A549 (cell line): Measurements from ENCODE around the gene DRGX. TPM values are rescaled to one million over a fixed set of nuclear protein-coding genes. Genes with fewer than 3 reads are reported as not detected.

Experiments used
- ATAC-seq, 2 experiments: fragments of 200-7000 bp in 1 of 2; fragments of >200 bp in 1 of 2; cut with Nextera tagmentation in 1 of 2; cut with Tn5 transposase in 1 of 2; 3 replicates each; pipeline versions ENCODE4 v1.8.0 to v1.9.1; 2018 to 2020; ENCODE audit warnings: mild to moderate bottlenecking in 1 of 2, moderate library complexity in 1 of 2
- CTCF ChIA-PET: fragments of 300-600 bp; sonication (Branson Sonifier 250); formaldehyde crosslinking; extraction: SDS; loops from one replicate; lab custom pipeline; 2021; ENCODE audit warnings: antibody characterized with exemption, inconsistent platforms; lab: Yijun Ruan, JAX
- POLR2A ChIA-PET: fragments of 350-600 bp; formaldehyde crosslinking; extraction: SDS; loops from one replicate; lab custom pipeline; 2021; ENCODE audit warnings: antibody characterized with exemption, inconsistent platforms; lab: Yijun Ruan, JAX
- DNase-seq, 2 experiments: peaks; one replicate each; pipeline versions ENCODE4 v3.0.0 to v3.0.0-alpha.2; 2011 to 2016; ENCODE audit warnings: low read depth in 1 of 2, low spot score in 1 of 2
- FAIRE-seq: peaks from 2 replicates; lab custom pipeline; 2011; peaks lifted over from hg19 to GRCh38; lab: Jason Lieb, UNC
- H3K27ac ChIP-seq, 2 experiments: fragments of >200 bp; sonication (Bioruptor Twin); formaldehyde crosslinking; 3 replicates each; pipeline ENCODE4 v1.5.1; 2016 to 2017
- H3K4me1 ChIP-seq: fragments of >200 bp; sonication (Bioruptor Twin); formaldehyde crosslinking; 3 replicates; pipeline ENCODE4 v1.6.1; 2016
- H3K4me2 ChIP-seq: fragments of >200 bp; sonication (Bioruptor Twin); formaldehyde crosslinking; 3 replicates; pipeline ENCODE4 v1.6.1; 2016
- H3K4me3 ChIP-seq: fragments of >200 bp; sonication (Bioruptor Twin); formaldehyde crosslinking; 3 replicates; pipeline ENCODE4 v1.5.1; 2016
- H3K9me3 ChIP-seq: fragments of >200 bp; sonication (Bioruptor Twin); formaldehyde crosslinking; 3 replicates; pipeline ENCODE4 v1.6.1; 2016
- BHLHE40 ChIP-seq: IDR thresholded peaks from 2 replicates; pipeline ENCODE4 v1.6.1; 2012; ENCODE audit warnings: low read depth, low read length, inconsistent platforms
- CBX8 ChIP-seq: fragments of 200-600 bp; sonication (generic); IDR thresholded peaks from 2 replicates; pipeline ENCODE4 v1.6.1; 2016
- CHD2 ChIP-seq: fragments of 150-350 bp; IDR thresholded peaks from 2 replicates; pipeline ENCODE4 v1.6.1; 2014; ENCODE audit warnings: low read length; ENCODE audit not compliant: partially characterized antibody
- CHD4 ChIP-seq: fragments of 200-600 bp; sonication (generic); IDR thresholded peaks from 2 replicates; pipeline ENCODE4 v1.6.1; 2016; ENCODE audit warnings: antibody characterized with exemption, mild to moderate bottlenecking, borderline replicate concordance
- EHF ChIP-seq: fragments of 250-450 bp; sonication (Bioruptor Pico); IDR thresholded peaks from 2 replicates; pipeline ENCODE4 v1.5.0; 2020; ENCODE audit warnings: mild to moderate bottlenecking
- EHMT2 ChIP-seq: fragments of 200-600 bp; sonication (generic); IDR thresholded peaks from 2 replicates; pipeline ENCODE4 v1.6.1; 2016; ENCODE audit warnings: antibody characterized with exemption, low read depth, mild to moderate bottlenecking, moderate library complexity
- EP300 ChIP-seq, 2 experiments: fragments of >200 bp; sonication (Bioruptor Twin); formaldehyde crosslinking; IDR thresholded peaks; 2 replicates in 1 of 2; 3 replicates in 1 of 2; pipeline ENCODE4 v1.6.1; 2016 to 2017
- ESRRA ChIP-seq: fragments of 150-350 bp; IDR thresholded peaks from 2 replicates; pipeline ENCODE4 v1.6.1; 2014; ENCODE audit warnings: mild to moderate bottlenecking, low read length, borderline replicate concordance
- HDAC2 ChIP-seq: fragments of 200-600 bp; sonication (generic); IDR thresholded peaks from 2 replicates; pipeline ENCODE4 v1.6.1; 2016
- HOXA7 ChIP-seq: fragments of 250-450 bp; sonication (Bioruptor Pico); IDR thresholded peaks from 2 replicates; pipeline ENCODE4 v1.5.0; 2020; ENCODE audit warnings: mild to moderate bottlenecking, moderate library complexity
- HOXB13 ChIP-seq: fragments of 250-450 bp; sonication (Bioruptor Pico); IDR thresholded peaks from 2 replicates; pipeline ENCODE4 v1.5.0; 2020; ENCODE audit warnings: low read depth, mild to moderate bottlenecking, moderate library complexity
- HOXB5 ChIP-seq: fragments of 250-450 bp; sonication (Bioruptor Pico); IDR thresholded peaks from 2 replicates; pipeline ENCODE4 v1.5.0; 2020; ENCODE audit warnings: mild to moderate bottlenecking, moderate library complexity
- JUN ChIP-seq, 2 experiments: fragments of >200 bp; sonication (Bioruptor Twin); formaldehyde crosslinking; IDR thresholded peaks; 2 replicates in 1 of 2; 3 replicates in 1 of 2; pipeline ENCODE4 v1.6.1; 2016 to 2017
- JUNB ChIP-seq: fragments of >200 bp; sonication (Bioruptor Twin); formaldehyde crosslinking; IDR thresholded peaks from 2 replicates; pipeline ENCODE4 v1.6.1; 2016
- KDM1A ChIP-seq: fragments of 200-600 bp; sonication (generic); IDR thresholded peaks from 2 replicates; pipeline ENCODE4 v1.6.1; 2016; ENCODE audit warnings: low read depth, mild to moderate bottlenecking
- KDM5A ChIP-seq: fragments of 200-600 bp; sonication (generic); IDR thresholded peaks from 2 replicates; pipeline ENCODE4 v1.6.1; 2016; ENCODE audit warnings: antibody characterized with exemption, mild to moderate bottlenecking
- MYC ChIP-seq: IDR thresholded peaks from 2 replicates; pipeline ENCODE4 v1.6.1; 2012; ENCODE audit warnings: mild to moderate bottlenecking, inconsistent platforms, low read length, improper control_type of control experiment, borderline replicate concordance
- NFE2L2 ChIP-seq: fragments of 150-350 bp; conservative IDR thresholded peaks from 2 replicates; pipeline ENCODE4 v1.6.1; 2014; ENCODE audit warnings: low read length
- NR3C1 ChIP-seq: fragments of >200 bp; sonication (Bioruptor Twin); formaldehyde crosslinking; IDR thresholded peaks from 3 replicates; pipeline ENCODE4 v1.6.1; 2017
- POLR2AphosphoS2 ChIP-seq: conservative IDR thresholded peaks from 2 replicates; pipeline ENCODE4 v1.6.1; 2012; ENCODE audit warnings: low read length, improper control_type of control experiment, inconsistent platforms
- RARB ChIP-seq: fragments of 250-450 bp; sonication (Bioruptor Pico); IDR thresholded peaks from 2 replicates; pipeline ENCODE4 v1.8.0; 2021; ENCODE audit warnings: mild to moderate bottlenecking, moderate library complexity
- RFX5 ChIP-seq: fragments of 450-650 bp; IDR thresholded peaks from 2 replicates; pipeline ENCODE4 v1.7.1; 2014; ENCODE audit warnings: antibody characterized with exemption, mild to moderate bottlenecking, moderate library complexity
- RNF2 ChIP-seq: fragments of 200-600 bp; sonication (generic); IDR thresholded peaks from 2 replicates; pipeline ENCODE4 v1.6.1; 2016; ENCODE audit warnings: low read depth, mild to moderate bottlenecking, antibody characterized with exemption, moderate library complexity, borderline replicate concordance
- ZC3H11A ChIP-seq: fragments of 450-650 bp; IDR thresholded peaks from 2 replicates; pipeline ENCODE4 v1.6.1; 2014; ENCODE audit warnings: antibody characterized with exemption, mild to moderate bottlenecking
- ZFP36 ChIP-seq: fragments of 450-650 bp; IDR thresholded peaks from 2 replicates; pipeline ENCODE4 v1.6.1; 2014; ENCODE audit warnings: borderline replicate concordance; ENCODE audit not compliant: partially characterized antibody
- ZNF302 ChIP-seq: fragments of 250-450 bp; sonication (Bioruptor Pico); IDR thresholded peaks from 2 replicates; pipeline ENCODE4 v1.9.0; 2021; ENCODE audit warnings: inconsistent platforms, mild to moderate bottlenecking, moderate library complexity
- WGBS: methylation state at CpG from one replicate; pipeline ENCODE4 v1.1.6; 2017; ENCODE audit errors: missing lambda C conversion rate; 5-methylcytosine and 5-hydroxymethylcytosine counted together
- polyA plus RNA-seq, 4 experiments: library from polyadenylated mRNA; depleted of rRNA in 3 of 4; stranded (reverse); fragments of >200 nt; fragmentation: RNase III in 1 of 4; extraction: RNeasy Plus Mini Kit Qiagen cat#74134 plus additional on column Dnase treatment in 1 of 4; gene quantifications; 2 replicates in 3 of 4; 3 replicates in 1 of 4; pipeline ENCODE4 v1.2.3, GENCODE V29; 2011 to 2017
- TF ChIP-seq, protein P1 (sequence below): fragments of 250-450 bp; sonication (Bioruptor Pico); IDR thresholded peaks from 2 replicates; pipeline ENCODE4 v1.5.0; 2021; ENCODE audit warnings: mild to moderate bottlenecking, moderate library complexity, borderline replicate concordance
- TF ChIP-seq, protein P2 (sequence below): fragments of 250-450 bp; sonication (Bioruptor Pico); IDR thresholded peaks from 2 replicates; pipeline ENCODE4 v1.5.0; 2020; ENCODE audit warnings: low read depth, mild to moderate bottlenecking, moderate library complexity
- TF ChIP-seq, protein P3 (sequence below): IDR thresholded peaks from 2 replicates; pipeline ENCODE4 v1.6.1; 2012

DRGX gene
- polyA plus RNA-seq, 2 of the 4 experiments (the other 2 are of a cell fraction), result not detected

- no peak for DNase-seq
- 0% methylated on average over 3 of the region's 3 CpGs for WGBS
- Histone ChIP-seq H3K4me1 (no peaks in the 10 kb centered on the region), H3K27ac (no peak overlapping the region), H3K4me3 (no peak overlapping the region), H3K4me2 (no peak overlapping the region), H3K9me3 (no peaks in the 10 kb centered on the region)
- POLR2A ChIA-PET, result no interaction called here
- TF ChIP-seq EP300 (IDR thresholded peaks at IDR 0.05) (no peak), NR3C1 (no peak), JUNB (no peak), EHF (no peak), HOXB13 (CRISPR knock-in tag) (no peak), RARB (no peak), MYC (no peak), KDM1A (no peak), RNF2 (no peak), CBX8 (no peak), BHLHE40 (no peak), NFE2L2 (no peak), EHMT2 (no peak)
- no peak for ATAC-seq
- no peak for FAIRE-seq
- CTCF ChIA-PET, result interaction anchor here (2.1 kb wide), 1 partner anchor 25 kb away, joined by 7 read pairs; no protein-coding TSS in a partner anchor
These were observed 13.7 kb downstream of the DRGX start for GRCh38 chr10:49382226-49382625.

DNA sequence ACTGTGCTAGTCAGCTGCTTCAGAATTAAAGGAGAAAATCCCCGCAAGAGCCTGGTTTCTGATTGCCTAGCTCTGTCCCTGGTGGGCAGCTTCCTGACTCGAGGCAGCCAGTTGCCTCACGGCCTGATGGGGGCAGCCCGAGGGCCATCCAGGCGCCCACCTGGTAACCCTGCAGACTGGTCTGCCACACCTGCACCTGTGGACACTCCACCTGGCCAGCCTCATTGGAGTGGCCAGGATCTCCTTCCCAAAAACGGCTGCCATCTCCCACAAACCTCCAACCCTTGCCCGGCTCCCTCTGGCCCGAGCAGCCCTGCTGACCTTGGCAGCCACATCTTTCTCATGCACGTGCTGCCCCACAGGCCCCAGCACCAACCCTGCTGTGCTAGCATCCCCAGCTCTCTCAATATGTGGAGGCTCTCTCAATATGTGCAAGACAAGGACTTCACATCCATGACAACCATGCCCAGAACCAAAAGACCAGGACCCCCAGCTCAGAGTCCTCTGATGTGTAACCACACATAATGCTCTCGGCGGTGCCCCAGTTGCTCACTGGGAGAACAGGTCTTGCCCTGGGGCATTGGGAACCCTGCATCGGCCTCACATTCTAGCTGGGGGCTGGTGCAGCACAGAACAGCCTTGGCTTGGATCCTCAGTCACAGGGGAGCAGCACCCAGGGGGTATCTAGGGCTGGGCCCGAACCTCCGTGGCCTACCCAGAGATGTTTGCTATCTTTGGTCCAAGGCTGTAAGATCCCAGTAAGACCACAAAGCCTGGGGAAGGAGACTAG is 14.6 kb downstream of the DRGX start:
- ChIA-PET POLR2A (no interaction called here), CTCF (interaction anchor here (1.6 to 2.1 kb wide), 2 partner anchors 26 kb away, joined by 6 to 7 read pairs; no protein-coding TSS in a partner anchor)
- whole genome bisulfite sequencing, result 8% methylated on average over 8 of the region's 14 CpGs
- H3K4me1 ChIP-seq, result no peaks in the 10 kb centered on the region
- no peak for ATAC-seq
- DNase-seq, result no peak
- no peak overlapping the region for H3K4me3 ChIP-seq
- H3K9me3 ChIP-seq, result no peaks in the 10 kb centered on the region
- FAIRE-seq, result no peak
- no peak overlapping the region for H3K27ac ChIP-seq
- TF ChIP-seq ZC3H11A (no peak), KDM1A (no peak), RARB (no peak), KDM5A (no peak), ZFP36 (no peak), JUN (IDR thresholded peaks at IDR 0.05) (no peak)
- TF ChIP-seq, protein P1, sequence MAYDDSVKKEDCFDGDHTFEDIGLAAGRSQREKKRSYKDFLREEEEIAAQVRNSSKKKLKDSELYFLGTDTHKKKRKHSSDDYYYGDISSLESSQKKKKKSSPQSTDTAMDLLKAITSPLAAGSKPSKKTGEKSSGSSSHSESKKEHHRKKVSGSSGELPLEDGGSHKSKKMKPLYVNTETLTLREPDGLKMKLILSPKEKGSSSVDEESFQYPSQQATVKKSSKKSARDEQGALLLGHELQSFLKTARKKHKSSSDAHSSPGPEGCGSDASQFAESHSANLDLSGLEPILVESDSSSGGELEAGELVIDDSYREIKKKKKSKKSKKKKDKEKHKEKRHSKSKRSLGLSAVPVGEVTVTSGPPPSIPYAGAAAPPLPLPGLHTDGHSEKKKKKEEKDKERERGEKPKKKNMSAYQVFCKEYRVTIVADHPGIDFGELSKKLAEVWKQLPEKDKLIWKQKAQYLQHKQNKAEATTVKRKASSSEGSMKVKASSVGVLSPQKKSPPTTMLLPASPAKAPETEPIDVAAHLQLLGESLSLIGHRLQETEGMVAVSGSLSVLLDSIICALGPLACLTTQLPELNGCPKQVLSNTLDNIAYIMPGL (CRISPR knock-in tag), result no peak
- H3K4me2 ChIP-seq, result no peak overlapping the region

DNA sequence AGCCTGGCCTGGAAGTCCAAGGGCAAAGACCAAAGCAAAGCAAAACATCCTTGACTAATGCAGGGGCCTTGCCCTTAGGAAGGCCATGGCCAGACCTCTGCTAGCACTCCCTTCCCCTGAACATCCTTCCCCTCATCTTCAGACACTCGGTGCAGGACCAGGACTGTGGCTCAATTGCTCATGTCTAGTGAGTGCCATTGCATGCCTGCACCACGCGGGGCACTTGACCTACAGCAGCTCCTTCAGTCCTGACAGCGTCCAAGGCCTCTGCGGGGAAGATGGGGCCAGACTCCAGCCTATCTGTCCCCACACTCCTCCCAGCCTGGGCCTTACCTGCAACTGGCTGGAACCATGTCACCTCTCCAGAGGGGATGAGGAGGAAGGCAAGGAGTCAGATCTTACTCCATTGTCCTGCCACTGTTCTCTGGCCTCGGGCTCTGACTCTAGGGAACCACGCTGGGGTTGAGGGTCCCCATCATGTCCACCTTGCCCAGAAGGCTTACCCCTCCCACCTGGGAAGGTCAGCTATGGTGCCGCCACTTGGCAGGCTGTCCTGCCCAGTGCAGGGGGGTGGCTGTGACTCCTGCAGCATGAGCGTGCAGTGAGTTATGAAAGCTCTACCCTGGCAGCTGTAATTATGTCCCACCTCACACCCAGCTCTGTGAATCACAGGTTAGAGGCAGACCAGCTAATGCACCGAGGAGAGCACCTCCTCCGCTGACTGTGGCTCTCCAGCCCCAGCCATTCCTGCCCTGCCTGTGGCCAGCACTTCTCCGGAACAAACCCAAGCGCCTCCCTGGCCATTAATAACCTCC is 16.1 kb downstream of the DRGX start:
- no peaks in the 10 kb centered on the region for H3K4me1 ChIP-seq
- DNase-seq (peak; percentile 33 to 52), FAIRE-seq (no peak), ATAC-seq (peak; percentile 89 to 96)
- H3K4me2 ChIP-seq, result no peak overlapping the region
- H3K4me3 ChIP-seq, result no peak overlapping the region
- no peaks in the 10 kb centered on the region for H3K9me3 ChIP-seq
- WGBS, result 25% methylated on average over 12 of the region's 13 CpGs
- ChIA-PET POLR2A (no interaction called here), CTCF (interaction anchor here (1.6 kb wide), 1 partner anchor 27 kb away, joined by 6 read pairs; no protein-coding TSS in a partner anchor)
- no peak overlapping the region for H3K27ac ChIP-seq
- TF ChIP-seq NFE2L2 (no peak), CHD4 (no peak), POLR2AphosphoS2 (no peak), HDAC2 (no peak), JUNB (no peak), ZNF302 (CRISPR knock-in tag) (no peak), CHD2 (no peak), HOXA7 (CRISPR knock-in tag) (no peak), RFX5 (no peak), KDM5A (no peak), ESRRA (no peak), HOXB5 (CRISPR knock-in tag) (no peak)
- TF ChIP-seq, protein P1 (CRISPR knock-in tag), result no peak
- TF ChIP-seq, protein P2, sequence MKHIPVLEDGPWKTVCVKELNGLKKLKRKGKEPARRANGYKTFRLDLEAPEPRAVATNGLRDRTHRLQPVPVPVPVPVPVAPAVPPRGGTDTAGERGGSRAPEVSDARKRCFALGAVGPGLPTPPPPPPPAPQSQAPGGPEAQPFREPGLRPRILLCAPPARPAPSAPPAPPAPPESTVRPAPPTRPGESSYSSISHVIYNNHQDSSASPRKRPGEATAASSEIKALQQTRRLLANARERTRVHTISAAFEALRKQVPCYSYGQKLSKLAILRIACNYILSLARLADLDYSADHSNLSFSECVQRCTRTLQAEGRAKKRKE, result no peak
- TF ChIP-seq, protein P3, sequence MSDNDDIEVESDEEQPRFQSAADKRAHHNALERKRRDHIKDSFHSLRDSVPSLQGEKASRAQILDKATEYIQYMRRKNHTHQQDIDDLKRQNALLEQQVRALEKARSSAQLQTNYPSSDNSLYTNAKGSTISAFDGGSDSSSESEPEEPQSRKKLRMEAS, result no peak
